GM23338 (cell line): ENCODE results near the gene ZNF578. TPM values are rescaled to one million over a fixed set of nuclear protein-coding genes. Genes with fewer than 3 reads are reported as not detected.

Experiments
- ATAC-seq: fragments of 200-7000 bp; cut with Tn5 transposase; 3 replicates; pipeline ENCODE4 v1.9.1; 2020
- DNase-seq: peaks from one replicate; pipeline ENCODE4 v3.0.0-alpha.2; 2015; ENCODE audit warnings: low spot score
- H2AFZ ChIP-seq: fragments of 200-600 bp; sonication (generic); 2 replicates; pipeline ENCODE4 v1.8.0; 2016; ENCODE audit warnings: antibody characterized with exemption, mild to moderate bottlenecking, moderate library complexity
- H3F3A ChIP-seq: fragments of 200-600 bp; sonication (generic); replicated peaks from 2 replicates; pipeline ENCODE4 v1.8.0; 2017; ENCODE audit warnings: antibody characterized with exemption, mixed run types, low read depth
- H3K27ac ChIP-seq: fragments of 200-600 bp; sonication (generic); 2 replicates; pipeline ENCODE4 v1.6.1; 2016; ENCODE audit warnings: low read depth
- H3K27me3 ChIP-seq: fragments of 200-600 bp; sonication (generic); 2 replicates; pipeline ENCODE4 v1.8.0; 2016; ENCODE audit warnings: mild to moderate bottlenecking, mixed run types, moderate library complexity; ENCODE audit not compliant: insufficient read depth
- H3K36me3 ChIP-seq: fragments of 200-600 bp; sonication (generic); 2 replicates; pipeline ENCODE4 v1.8.0; 2016; ENCODE audit warnings: mild to moderate bottlenecking; ENCODE audit not compliant: insufficient read depth
- H3K4me1 ChIP-seq: fragments of 200-600 bp; sonication (generic); 2 replicates; pipeline ENCODE4 v1.8.0; 2016; ENCODE audit warnings: mild to moderate bottlenecking, moderate library complexity; ENCODE audit not compliant: insufficient read depth
- H3K4me2 ChIP-seq: fragments of 200-600 bp; sonication (generic); 2 replicates; pipeline ENCODE4 v1.7.1; 2017; ENCODE audit warnings: mixed run types
- H3K4me3 ChIP-seq: fragments of 200-600 bp; sonication (generic); 2 replicates; pipeline ENCODE4 v1.6.1; 2016; ENCODE audit warnings: mixed run types
- H3K79me2 ChIP-seq: fragments of 200-600 bp; sonication (generic); replicated peaks from 2 replicates; pipeline ENCODE4 v1.8.0; 2017; ENCODE audit warnings: mild to moderate bottlenecking; ENCODE audit not compliant: insufficient read depth
- H3K9me2 ChIP-seq: fragments of 200-600 bp; sonication (generic); 2 replicates; pipeline ENCODE4 v1.8.0; 2017; ENCODE audit not compliant: insufficient read depth
- H4K20me1 ChIP-seq: fragments of 200-600 bp; sonication (generic); replicated peaks from 2 replicates; pipeline ENCODE4 v1.8.0; 2017; ENCODE audit warnings: mild to moderate bottlenecking; ENCODE audit not compliant: insufficient read depth
- H3K27ac Mint-ChIP-seq: 2 replicates; pipeline ENCODE4 v1.8.0; 2020; ENCODE audit warnings: inconsistent platforms, mild to moderate bottlenecking, moderate library complexity, mixed read lengths
- H3K27me3 Mint-ChIP-seq: 3 replicates; pipeline ENCODE4 v1.8.0; 2022; ENCODE audit warnings: low read depth, mild to moderate bottlenecking, moderate library complexity, mixed read lengths, inconsistent platforms; ENCODE audit not compliant: insufficient read depth, poor library complexity
- H3K36me3 Mint-ChIP-seq: 3 replicates; pipeline ENCODE4 v1.8.0; 2021; ENCODE audit warnings: low read depth, mild to moderate bottlenecking, inconsistent platforms, moderate library complexity, mixed read lengths
- H3K4me1 Mint-ChIP-seq: 3 replicates; pipeline ENCODE4 v1.8.0; 2020; ENCODE audit warnings: mild to moderate bottlenecking, inconsistent platforms, mixed read lengths
- H3K4me3 Mint-ChIP-seq: 3 replicates; pipeline ENCODE4 v1.8.0; 2021; ENCODE audit warnings: moderate library complexity, mild to moderate bottlenecking, inconsistent platforms, mixed read lengths
- H3K9me3 Mint-ChIP-seq: 3 replicates; pipeline ENCODE4 v1.8.0; 2020; ENCODE audit warnings: moderate library complexity, mild to moderate bottlenecking, inconsistent platforms, mixed read lengths
- CTCF ChIP-seq, 2 experiments: fragments of 200-600 bp in 1 of 2; sonication (generic) in 1 of 2; conservative IDR thresholded peaks; 2 replicates each; pipeline versions ENCODE4 v1.5.1 to v1.6.1; 2016 to 2017; ENCODE audit warnings: antibody characterized with exemption in 2 of 2, low read depth in 2 of 2, mild to moderate bottlenecking in 2 of 2, moderate library complexity in 1 of 2
- ETS1 ChIP-seq: IDR thresholded peaks from 2 replicates; pipeline ENCODE4 v1.6.1; 2016; ENCODE audit warnings: antibody characterized with exemption
- EZH2 ChIP-seq: fragments of 200-600 bp; sonication (generic); IDR thresholded peaks from one replicate; pipeline ENCODE4 v1.8.0; 2017; ENCODE audit warnings: antibody characterized with exemption, mild to moderate bottlenecking, low read depth; ENCODE audit not compliant: unreplicated experiment
- EZH2phosphoT487 ChIP-seq: fragments of 200-600 bp; sonication (generic); IDR thresholded peaks from one replicate; pipeline ENCODE4 v1.8.1; 2018; ENCODE audit warnings: antibody characterized with exemption; ENCODE audit not compliant: unreplicated experiment
- JUNB ChIP-seq: IDR thresholded peaks from one replicate; pipeline ENCODE4 v1.6.1; 2016; ENCODE audit warnings: antibody characterized with exemption; ENCODE audit not compliant: unreplicated experiment
- REST ChIP-seq: IDR thresholded peaks from one replicate; pipeline ENCODE4 v1.6.1; 2018; ENCODE audit warnings: antibody characterized with exemption; ENCODE audit not compliant: unreplicated experiment
- ZNF114 ChIP-seq: fragments of 250-450 bp; sonication (Bioruptor Pico); IDR thresholded peaks from 2 replicates; pipeline ENCODE4 v1.5.0; 2020; ENCODE audit warnings: mild to moderate bottlenecking, moderate library complexity
- ZNF462 ChIP-seq: fragments of 250-450 bp; sonication (Bioruptor Pico); IDR thresholded peaks from 2 replicates; pipeline ENCODE4 v1.5.0; 2020; ENCODE audit warnings: mild to moderate bottlenecking, moderate library complexity
- polyA plus RNA-seq: library from polyadenylated mRNA; unstranded; fragments of >200 nt; fragmentation: Nextera tagmentation; extraction: Ambion mirVana; gene quantifications from 2 replicates; pipeline ENCODE4 v1.2.1, GENCODE V29; 2016
- total RNA-seq: library from RNA; depleted of rRNA; stranded (reverse); fragments of >200 nt; shearing (Covaris generic); gene quantifications from 2 replicates; pipeline ENCODE4 v1.2.3, GENCODE V29; 2014

The ZNF578 gene
- total and polyA plus RNA-seq, 2 experiments from 2014 or later = 4.1 to 23.9 TPM

GRCh38 chr19:52494518-52494917 is 41.2 kb downstream of the ZNF578 start:
- Mint-ChIP-seq H3K27ac (no peak overlapping the region), H3K27me3 (peaks cover 64% of the 10 kb centered on the region), H3K36me3 (no peaks in the 10 kb centered on the region; the same call in 1 of the 3 replicates), H3K4me1 (peaks cover 3% of the 10 kb centered on the region; the same call in 2 of the 3 replicates), H3K4me3 (no peak overlapping the region), H3K9me3 (peaks cover 17% of the 10 kb centered on the region)
- Histone ChIP-seq H3K36me3 (no peaks in the 10 kb centered on the region), H3K4me3 (no peak overlapping the region), H3K9me2 (no peaks in the 10 kb centered on the region), H3K27me3 (peaks cover 41% of the 10 kb centered on the region), H3K79me2 (peaks cover 13% of the 10 kb centered on the region), H3K27ac (no peak overlapping the region), H3K4me1 (peaks cover 12% of the 10 kb centered on the region), H3K4me2 (no peak overlapping the region), H2AFZ (no peak overlapping the region), H4K20me1 (peaks cover 17% of the 10 kb centered on the region), H3F3A (peaks cover 10% of the 10 kb centered on the region)
- no peak for DNase-seq
- no peak for TF ChIP-seq JUNB
- no peak for TF ChIP-seq ZNF462 (CRISPR knock-in tag)
- no peak for TF ChIP-seq EZH2phosphoT487
- no peak for TF ChIP-seq CTCF (conservative IDR thresholded peaks at IDR 0.05; ENCODE audit: low read depth in 2 of 2)
- TF ChIP-seq ETS1 = no peak
- no peak for TF ChIP-seq ZNF114 (CRISPR knock-in tag)
- TF ChIP-seq REST = no peak
- no peak for TF ChIP-seq EZH2
- no peak for ATAC-seq
